ENCODE data around the gene DNTT.

- no peak for TF ChIP-seq CTCF (IDR thresholded peaks at IDR 0.05)
- no peak for TF ChIP-seq POLR2A (IDR thresholded peaks at IDR 0.05)
Observed at GRCh38 chr10:96321822-96322221, 17.6 kb downstream of the DNTT start.

Measured in lower leg skin (tissue), 3 donors.